NCI-H2029 (cell line): Measurements from ENCODE around the gene HAT1.
A peak's percentile ranks its signal among the peaks of the same experiment; 100 is the strongest.
"Not testable (repeated sequence)": the region's sequence is repeated elsewhere in the genome, so short reads cannot be mapped to it uniquely, and the experiment has no call there.

Source experiments
- DNase-seq: peaks from one replicate; lab custom pipeline; 2025; lab: John Stamatoyannopoulos, UW

The HAT1 gene

GRCh38 chr2:171972329-171972982, 50.2 kb downstream of the HAT1 start:
- DNase-seq, result no peak

GRCh38 chr2:171979103-171979502, 56.8 kb downstream of the HAT1 start:
- no peak for DNase-seq

GRCh38 chr2:171983924-171984323, 61.7 kb downstream of the HAT1 start:
- DNase-seq, result not testable (repeated sequence)

GRCh38 chr2:171985076-171985475, 62.8 kb downstream of the HAT1 start:
- DNase-seq, result no peak

GRCh38 chr2:171986778-171987177, 64.5 kb downstream of the HAT1 start:
- no peak for DNase-seq

GRCh38 chr2:171991027-171991426, 68.8 kb downstream of the HAT1 start:
- no peak for DNase-seq

- DNase-seq, result no peak
Observed at GRCh38 chr2:171995586-171995985, 73.3 kb downstream of the HAT1 start.

- DNase-seq, result no peak
Observed at GRCh38 chr2:171996021-171996420, 73.8 kb downstream of the HAT1 start.

- DNase-seq, result not testable (repeated sequence)
Observed at GRCh38 chr2:171997031-171997430, 74.8 kb downstream of the HAT1 start.

GRCh38 chr2:171999161-171999560, 76.9 kb downstream of the HAT1 start:
- DNase-seq, result no peak

GRCh38 chr2:171999604-172000469, 77.6 kb downstream of the HAT1 start, which contains the start of gene METAP1D:
Gene METAP1D, plus strand, starts transcription at chr2:171999953. Its CDS starts 17 bp downstream, at chr2:171999970.
- peak; percentile 84 for DNase-seq

GRCh38 chr2:172000696-172001361, 78.6 kb downstream of the HAT1 start:
- DNase-seq, result no peak

GRCh38 chr2:172007372-172007771, 85.1 kb downstream of the HAT1 start:
- DNase-seq, result no peak

GRCh38 chr2:172009823-172010222, 87.6 kb downstream of the HAT1 start:
- DNase-seq, result no peak

- no peak for DNase-seq
Observed at GRCh38 chr2:172011812-172012575, 89.7 kb downstream of the HAT1 start.

- no peak for DNase-seq
Observed at GRCh38 chr2:172012677-172013391, 90.6 kb downstream of the HAT1 start.

- no peak for DNase-seq
Observed at GRCh38 chr2:172013396-172013795, 91.1 kb downstream of the HAT1 start.

GRCh38 chr2:172021074-172021931, 99.0 kb downstream of the HAT1 start:
- DNase-seq, result no peak

- DNase-seq, result no peak
Observed at GRCh38 chr2:172021955-172022354, 99.7 kb downstream of the HAT1 start.

- no peak for DNase-seq
Observed at GRCh38 chr2:172031536-172031935, 109.3 kb downstream of the HAT1 start.
